Thyroid gland (tissue), 4 donors: ENCODE measurements around the gene SPC25. TPM values are rescaled to one million over a fixed set of nuclear protein-coding genes. Genes with fewer than 3 reads are reported as not detected.
"Not testable (repeated sequence)": the region's sequence is repeated elsewhere in the genome, so short reads cannot be mapped to it uniquely, and the experiment has no call there.

Source experiments
- DNase-seq, 2 donors: peaks; one replicate each; pipeline ENCODE4 v3.0.0-alpha.2; 2019
- H3K27ac ChIP-seq, 3 donors: fragments of 200-600 bp; sonication (generic); 1 replicate in 2 of 3; 2 replicates in 1 of 3; pipeline ENCODE4 v1.5.1; 2016 to 2019; ENCODE audit warnings: mild to moderate bottlenecking in 1 of 3, moderate library complexity in 1 of 3
- H3K27me3 ChIP-seq: fragments of 200-600 bp; sonication (generic); one replicate; pipeline ENCODE4 v1.5.1; 2019
- H3K36me3 ChIP-seq, 2 donors: fragments of 200-600 bp; sonication (generic); one replicate each; pipeline ENCODE4 v1.5.1; 2016 to 2019
- H3K4me1 ChIP-seq, 2 donors: fragments of 200-600 bp; sonication (generic); one replicate each; pipeline ENCODE4 v1.5.1; 2017 to 2019
- H3K4me3 ChIP-seq, 3 donors: fragments of 200-600 bp; sonication (generic); replicated peaks in 1 of 3; 1 replicate in 2 of 3; 2 replicates in 1 of 3; pipeline ENCODE4 v1.5.1; 2016; ENCODE audit warnings: mild to moderate bottlenecking in 1 of 3
- H3K9me3 ChIP-seq: fragments of 200-600 bp; sonication (generic); one replicate; pipeline ENCODE4 v1.5.1; 2017
- CTCF ChIP-seq, 6 experiments: fragments of 200-600 bp in 3 of 6; fragments of 450-650 bp in 3 of 6; sonication (generic) in 3 of 6; IDR thresholded peaks; one replicate each; pipeline ENCODE4 v1.5.1; 2016 to 2019; ENCODE audit warnings: antibody characterized with exemption in 6 of 6, mild to moderate bottlenecking in 2 of 6, inconsistent platforms in 1 of 6, moderate library complexity in 1 of 6
- POLR2A ChIP-seq, 2 donors: fragments of 450-650 bp; IDR thresholded peaks; one replicate each; pipeline ENCODE4 v1.6.1; 2017; ENCODE audit warnings: antibody characterized with exemption in 2 of 2, mild to moderate bottlenecking in 2 of 2, moderate library complexity in 1 of 2
- WGBS, 2 donors: methylation state at CpG; one replicate each; pipeline ENCODE4 v1.1.5; 2017; 5-methylcytosine and 5-hydroxymethylcytosine counted together
- intact Hi-C: fragments of 100-400 bp; cut with DNase I; formaldehyde crosslinking; loops from one replicate; pipeline ENCODE4 v1.15.1; 2023
- total RNA-seq, 4 donors: library from RNA; depleted of rRNA; stranded (reverse); fragments of >200 nt; gene quantifications; one replicate each; pipeline ENCODE4 v1.2.3, GENCODE V29; 2016

SPC25 gene
- total RNA-seq, 4 donors from 2014 or later: 6.7 TPM; not detected in 3

- intact Hi-C loops: no loop called here
- Histone ChIP-seq H3K36me3 (no peaks in the 10 kb centered on the region), H3K27ac (no peak overlapping the region), H3K4me1 (no peaks in the 10 kb centered on the region), H3K27me3 (no peaks in the 10 kb centered on the region), H3K9me3 (no peaks in the 10 kb centered on the region), H3K4me3 (no peak overlapping the region)
- DNase-seq: no peak
- 94 to 95% methylated on average over 6 of the region's 6 CpGs for WGBS, 2 donors
- TF ChIP-seq CTCF (IDR thresholded peaks at IDR 0.05) (no peak), POLR2A (IDR thresholded peaks at IDR 0.05) (no peak)
Measured at GRCh38 chr2:168874368-168875054, 15.7 kb downstream of the SPC25 start.

GRCh38 chr2:168870824-168871223, 19.4 kb downstream of the SPC25 start:
- H3K27ac ChIP-seq, H3K4me3 ChIP-seq, intact Hi-C loops, DNase-seq, H3K36me3 ChIP-seq, H3K27me3 ChIP-seq, H3K4me1 ChIP-seq, H3K9me3 ChIP-seq: not testable (repeated sequence)
- WGBS, 2 donors: 97 to 99% methylated on average over 4 of the region's 4 CpGs

- H3K4me3 ChIP-seq, H3K27ac ChIP-seq, H3K9me3 ChIP-seq, H3K4me1 ChIP-seq, H3K36me3 ChIP-seq, H3K27me3 ChIP-seq, DNase-seq, intact Hi-C loops: not testable (repeated sequence)
- WGBS, 2 donors: 93 to 100% methylated on average over 1 of the region's 1 CpG
Measured at GRCh38 chr2:168870369-168870768, 19.9 kb downstream of the SPC25 start.

- intact Hi-C loops, H3K27ac ChIP-seq, H3K36me3 ChIP-seq, H3K27me3 ChIP-seq, H3K9me3 ChIP-seq, DNase-seq, H3K4me3 ChIP-seq, H3K4me1 ChIP-seq: not testable (repeated sequence)
- 94 to 98% methylated on average over 1 of the region's 1 CpG for WGBS, 2 donors
Measured at GRCh38 chr2:168867164-168867563, 23.1 kb downstream of the SPC25 start.

DNA sequence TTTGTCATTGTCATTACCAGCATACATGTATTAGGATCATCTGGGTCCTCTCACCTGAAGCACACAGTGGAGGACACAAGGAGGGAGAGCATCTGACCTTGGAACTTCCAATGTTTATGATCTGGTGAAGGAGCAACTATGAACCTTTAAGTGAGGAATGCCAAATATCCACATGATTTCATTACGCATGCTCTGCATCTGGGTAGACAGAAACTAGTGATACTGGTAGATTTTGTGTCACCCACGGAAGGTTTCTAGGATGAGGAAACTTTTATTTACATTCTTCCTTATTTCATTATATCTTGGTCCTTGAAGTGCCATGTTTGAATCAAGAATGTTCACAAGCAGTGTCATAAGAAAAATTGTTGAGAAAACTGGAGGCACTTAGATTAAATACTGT, 32.1 kb downstream of the SPC25 start:
- TF ChIP-seq CTCF (IDR thresholded peaks at IDR 0.05): no peak
- TF ChIP-seq POLR2A (IDR thresholded peaks at IDR 0.05): no peak
- intact Hi-C loops: no loop called here
- DNase-seq: no peak
- Histone ChIP-seq H3K4me1 (peaks cover 32 to 39% of the 10 kb centered on the region in 2 donors), H3K9me3 (no peaks in the 10 kb centered on the region), H3K4me3 (no peak overlapping the region), H3K27me3 (no peaks in the 10 kb centered on the region), H3K36me3 (peaks cover 0 to 4% of the 10 kb centered on the region in 2 donors), H3K27ac (peak overlapping the region in 2 of 3 donors; percentile 98 to 100)
- WGBS, 2 donors: 96% methylated on average over 2 of the region's 2 CpGs

DNA sequence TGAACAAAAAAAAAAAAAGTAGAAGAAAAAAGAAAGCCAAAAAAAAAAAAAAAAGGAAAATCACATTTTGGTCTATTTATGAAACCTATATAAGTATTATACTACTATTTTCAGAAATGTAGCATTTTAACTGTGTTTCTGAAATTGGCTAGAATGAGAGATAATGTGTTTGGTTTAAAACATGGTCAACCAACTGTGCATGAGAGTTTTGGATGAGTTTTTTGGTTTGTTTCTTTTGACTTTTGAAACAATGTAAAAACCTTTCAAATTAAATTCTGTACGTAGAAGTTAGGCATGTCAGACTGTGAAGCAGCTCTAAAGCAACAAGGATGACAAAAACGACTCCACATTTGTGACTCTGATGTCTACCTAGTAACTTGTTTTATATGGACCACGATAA, 34.6 kb downstream of the SPC25 start:
- Histone ChIP-seq H3K27ac (peak overlapping the region; percentile 94 to 100 (median 98)), H3K36me3 (no peaks in the 10 kb centered on the region), H3K9me3 (no peaks in the 10 kb centered on the region), H3K4me1 (peaks cover 32 to 39% of the 10 kb centered on the region in 2 donors), H3K4me3 (no peak overlapping the region), H3K27me3 (no peaks in the 10 kb centered on the region)
- no peak for TF ChIP-seq POLR2A (IDR thresholded peaks at IDR 0.05)
- TF ChIP-seq CTCF (IDR thresholded peaks at IDR 0.05): no peak
- no peak for DNase-seq
- intact Hi-C loops: no loop called here
- 61 to 63% methylated on average over 3 of the region's 3 CpGs for WGBS, 2 donors
